ENCODE results near the gene SOX12. TPM values are rescaled to one million over a fixed set of nuclear protein-coding genes. Genes with fewer than 3 reads are reported as not detected.

SOX12 gene
- total and polyA plus RNA-seq, 2 donors (not counting 1 experiment from before 2014, with no cell fraction given), result 5.3 to 13.6 TPM

DNA sequence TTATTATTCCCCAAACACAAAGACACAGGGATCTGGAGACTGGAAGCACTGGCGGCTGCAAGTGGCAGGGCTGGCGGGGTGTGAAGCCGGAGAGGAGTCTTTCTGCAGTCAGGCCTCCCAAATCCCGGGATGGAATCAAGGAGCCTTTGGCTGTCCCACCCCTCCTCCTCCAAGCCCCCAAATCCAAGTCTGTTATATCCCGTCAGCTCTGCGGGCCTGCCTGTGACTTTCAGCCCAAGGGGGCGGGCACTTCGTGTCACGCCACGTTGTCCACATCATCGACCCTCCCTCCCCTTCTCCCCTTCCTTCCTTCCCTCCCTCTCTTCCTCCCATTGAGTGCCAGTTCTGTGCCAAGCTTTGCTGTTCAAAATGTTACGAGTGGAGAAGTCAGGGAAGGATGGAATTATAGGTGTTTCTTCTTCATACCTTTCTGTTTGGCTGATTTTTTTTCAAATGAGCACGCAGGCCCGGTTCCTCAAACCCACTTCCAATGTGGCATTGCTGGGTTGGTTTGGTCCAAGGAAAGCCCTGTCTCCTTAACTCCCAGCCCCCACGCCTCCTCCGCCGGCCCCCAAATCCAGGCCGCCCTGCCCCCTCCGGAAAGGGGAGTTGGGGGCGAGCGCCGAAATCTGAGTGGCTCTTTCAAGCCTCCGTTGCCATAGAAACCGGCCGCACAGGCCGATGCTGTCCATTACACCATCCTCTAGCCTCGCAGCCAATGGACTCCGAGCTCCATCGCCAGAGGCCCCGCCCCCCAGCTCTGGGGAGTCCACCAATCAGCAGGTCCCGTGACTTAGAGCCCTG, 15.3 kb upstream of the SOX12 start:
- Mint-ChIP-seq H3K4me1 (peaks cover 16% of the 10 kb centered on the region), H3K27me3 (no peaks in the 10 kb centered on the region), H3K4me3 (peak overlapping the region; percentile 92), H3K27ac (peak overlapping the region; percentile 89), H3K9me3 (ENCODE audit: insufficient read depth) (no peaks in the 10 kb centered on the region)
- H4K20me1 ChIP-seq (ENCODE audit: control insufficient read depth, insufficient read depth, low read length, poor library complexity, severe bottlenecking), result no peaks in the 10 kb centered on the region
- no peaks in the 10 kb centered on the region for H3K79me2 ChIP-seq (ENCODE audit: control insufficient read depth, insufficient read depth, low read length)
- WGBS (ENCODE audit: insufficient coverage), result 11% methylated on average over 28 of the region's 31 CpGs
- H3K9me3 ChIP-seq (ENCODE audit: control extremely low read depth in 1 of 3, control insufficient read depth in 2 of 3, insufficient read depth in 1 of 3, low read length in 2 of 3), result peaks cover 0 to 4% (median 0%) of the 10 kb centered on the region in 3 donors
- peak overlapping the region in 1 of 2 donors; percentile 14 for H3K27ac ChIP-seq (ENCODE audit: low read length in 2 of 2)
- DNase-seq, result peak; percentile 89
- peak overlapping the region in 4 of 5 experiments; percentile 35 to 62 (median 44) for H3K4me3 ChIP-seq (ENCODE audit: control extremely low read depth in 1 of 5, extremely low read depth in 1 of 5, insufficient read depth in 1 of 5, low read depth in 2 of 5, low read length in 4 of 5)
- intact Hi-C loops (cut with micrococcal nuclease), result loop anchor here (1.0 kb wide), 3 partner anchors 12 to 20 kb away; partner anchors contain the start of gene C20orf96
- no peaks in the 10 kb centered on the region for H3K27me3 ChIP-seq (replicated peaks in 1 of 4; ENCODE audit: control extremely low read depth in 1 of 4, control insufficient read depth in 3 of 4, insufficient read depth in 4 of 4, low read length in 3 of 4)
- no peaks in the 10 kb centered on the region for H3K36me3 ChIP-seq (replicated peaks in 1 of 2; ENCODE audit: control extremely low read depth in 1 of 2, control insufficient read depth in 1 of 2, extremely low read depth in 1 of 2, insufficient read depth in 2 of 2, low read length in 1 of 2)
- POLR2A ChIA-PET, result interaction anchor here (0.5 to 2.3 kb wide), 2 partner anchors 14 to 24 kb away, joined by 6 to 7 read pairs; no protein-coding TSS in a partner anchor
- peaks cover 10 to 13% of the 10 kb centered on the region in 2 donors for H3K4me1 ChIP-seq (ENCODE audit: control insufficient read depth in 2 of 2, insufficient read depth in 2 of 2, low read length in 2 of 2)
- H3K4me2 ChIP-seq (replicated peaks; ENCODE audit: low read depth, low read length, poor library complexity, severe bottlenecking), result peak overlapping the region; percentile 79
- H3K9ac ChIP-seq (ENCODE audit: low read length), result peak overlapping the region; percentile 58
- CTCF ChIA-PET, result interaction anchor here (0.9 to 3.0 kb wide), 6 partner anchors 10 to 45 kb away, joined by 3 to 17 read pairs (median 4); no protein-coding TSS in a partner anchor
- peak overlapping the region; percentile 82 for H2AFZ ChIP-seq (ENCODE audit: insufficient read depth, low read depth, low read length, poor library complexity, severe bottlenecking)
- TF ChIP-seq, protein P1, sequence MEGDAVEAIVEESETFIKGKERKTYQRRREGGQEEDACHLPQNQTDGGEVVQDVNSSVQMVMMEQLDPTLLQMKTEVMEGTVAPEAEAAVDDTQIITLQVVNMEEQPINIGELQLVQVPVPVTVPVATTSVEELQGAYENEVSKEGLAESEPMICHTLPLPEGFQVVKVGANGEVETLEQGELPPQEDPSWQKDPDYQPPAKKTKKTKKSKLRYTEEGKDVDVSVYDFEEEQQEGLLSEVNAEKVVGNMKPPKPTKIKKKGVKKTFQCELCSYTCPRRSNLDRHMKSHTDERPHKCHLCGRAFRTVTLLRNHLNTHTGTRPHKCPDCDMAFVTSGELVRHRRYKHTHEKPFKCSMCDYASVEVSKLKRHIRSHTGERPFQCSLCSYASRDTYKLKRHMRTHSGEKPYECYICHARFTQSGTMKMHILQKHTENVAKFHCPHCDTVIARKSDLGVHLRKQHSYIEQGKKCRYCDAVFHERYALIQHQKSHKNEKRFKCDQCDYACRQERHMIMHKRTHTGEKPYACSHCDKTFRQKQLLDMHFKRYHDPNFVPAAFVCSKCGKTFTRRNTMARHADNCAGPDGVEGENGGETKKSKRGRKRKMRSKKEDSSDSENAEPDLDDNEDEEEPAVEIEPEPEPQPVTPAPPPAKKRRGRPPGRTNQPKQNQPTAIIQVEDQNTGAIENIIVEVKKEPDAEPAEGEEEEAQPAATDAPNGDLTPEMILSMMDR (IDR thresholded peaks at IDR 0.05), result no peak
- ATAC-seq (ENCODE audit: low read depth), result peak; percentile 100

DNA sequence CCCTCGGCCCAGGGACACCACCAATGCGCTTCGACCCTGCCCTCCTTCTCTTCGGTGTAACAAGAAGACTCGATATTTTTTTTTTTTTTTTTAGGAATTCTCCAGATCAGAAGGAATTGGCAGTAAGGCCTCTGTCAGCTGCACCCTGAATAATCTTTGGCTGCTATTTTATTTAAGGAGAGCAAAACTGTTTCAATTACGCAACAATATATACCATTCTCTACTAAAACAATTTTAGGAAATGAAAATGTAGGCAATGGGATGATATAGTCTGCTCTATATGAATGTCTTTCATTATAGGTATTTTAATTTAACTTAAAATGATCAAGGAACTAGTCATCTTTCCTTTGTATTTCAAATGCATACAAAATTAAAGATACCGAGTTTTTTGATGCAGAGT, 14.7 kb upstream of the SOX12 start:
- H3K4me3 Mint-ChIP-seq, result peak overlapping the region; percentile 92
- no peaks in the 10 kb centered on the region for H3K27me3 ChIP-seq (replicated peaks in 1 of 4; ENCODE audit: control extremely low read depth in 1 of 4, control insufficient read depth in 3 of 4, insufficient read depth in 4 of 4, low read length in 3 of 4)
- H3K9me3 ChIP-seq (ENCODE audit: control extremely low read depth in 1 of 3, control insufficient read depth in 2 of 3, insufficient read depth in 1 of 3, low read length in 2 of 3), result peaks cover 0 to 4% (median 0%) of the 10 kb centered on the region in 3 donors
- no peaks in the 10 kb centered on the region for H4K20me1 ChIP-seq (ENCODE audit: control insufficient read depth, insufficient read depth, low read length, poor library complexity, severe bottlenecking)
- H3K9ac ChIP-seq (ENCODE audit: low read length), result peak overlapping the region; percentile 58
- WGBS (ENCODE audit: insufficient coverage), result 0% methylated on average over 5 of the region's 7 CpGs
- peak overlapping the region; percentile 82 for H2AFZ ChIP-seq (ENCODE audit: insufficient read depth, low read depth, low read length, poor library complexity, severe bottlenecking)
- intact Hi-C loops (cut with micrococcal nuclease), result loop anchor here (1.0 kb wide), 3 partner anchors 12 to 20 kb away; partner anchors contain the start of gene C20orf96
- H3K4me3 ChIP-seq (ENCODE audit: control extremely low read depth in 1 of 5, extremely low read depth in 1 of 5, insufficient read depth in 1 of 5, low read depth in 2 of 5, low read length in 4 of 5), result peak overlapping the region in 4 of 5 experiments; percentile 35 to 62 (median 44)
- ATAC-seq (ENCODE audit: low read depth) (no peak), DNase-seq (no peak)
- TF ChIP-seq, protein P1 (IDR thresholded peaks at IDR 0.05), result no peak
- no peak for TF ChIP-seq EZH2 (IDR thresholded peaks at IDR 0.05; ENCODE audit: borderline replicate concordance, insufficient read depth, low read depth, low read length, poor library complexity, severe bottlenecking)
- H3K9me3 Mint-ChIP-seq (ENCODE audit: insufficient read depth), result no peaks in the 10 kb centered on the region
- no peaks in the 10 kb centered on the region for H3K27me3 Mint-ChIP-seq
- peak overlapping the region; percentile 89 for H3K27ac Mint-ChIP-seq
- peak overlapping the region; percentile 79 for H3K4me2 ChIP-seq (replicated peaks; ENCODE audit: low read depth, low read length, poor library complexity, severe bottlenecking)
- no peaks in the 10 kb centered on the region for H3K79me2 ChIP-seq (ENCODE audit: control insufficient read depth, insufficient read depth, low read length)
- no peaks in the 10 kb centered on the region for H3K36me3 ChIP-seq (replicated peaks in 1 of 2; ENCODE audit: control extremely low read depth in 1 of 2, control insufficient read depth in 1 of 2, extremely low read depth in 1 of 2, insufficient read depth in 2 of 2, low read length in 1 of 2)
- peaks cover 16% of the 10 kb centered on the region for H3K4me1 Mint-ChIP-seq
- no peak overlapping the region for H3K27ac ChIP-seq (ENCODE audit: low read length in 2 of 2)
- POLR2A ChIA-PET, result interaction anchor here (2.3 kb wide), 1 partner anchor 13 kb away, joined by 7 read pairs; no protein-coding TSS in a partner anchor
- CTCF ChIA-PET, result interaction anchor here (1.0 to 3.0 kb wide), 4 partner anchors 12 to 44 kb away, joined by 3 to 17 read pairs (median 8); no protein-coding TSS in a partner anchor
- peaks cover 10 to 13% of the 10 kb centered on the region in 2 donors for H3K4me1 ChIP-seq (ENCODE audit: control insufficient read depth in 2 of 2, insufficient read depth in 2 of 2, low read length in 2 of 2)

All from B cell (primary cell).